LNCAP (cell line): Measurements from ENCODE around the gene PTGR3.

Experiments
- TF ChIP-seq, protein P1 (sequence below): fragments of 450-650 bp; IDR thresholded peaks from 2 replicates; pipeline ENCODE4 v1.5.1; 2017; ENCODE audit warnings: mild to moderate bottlenecking

PTGR3 gene

DNA sequence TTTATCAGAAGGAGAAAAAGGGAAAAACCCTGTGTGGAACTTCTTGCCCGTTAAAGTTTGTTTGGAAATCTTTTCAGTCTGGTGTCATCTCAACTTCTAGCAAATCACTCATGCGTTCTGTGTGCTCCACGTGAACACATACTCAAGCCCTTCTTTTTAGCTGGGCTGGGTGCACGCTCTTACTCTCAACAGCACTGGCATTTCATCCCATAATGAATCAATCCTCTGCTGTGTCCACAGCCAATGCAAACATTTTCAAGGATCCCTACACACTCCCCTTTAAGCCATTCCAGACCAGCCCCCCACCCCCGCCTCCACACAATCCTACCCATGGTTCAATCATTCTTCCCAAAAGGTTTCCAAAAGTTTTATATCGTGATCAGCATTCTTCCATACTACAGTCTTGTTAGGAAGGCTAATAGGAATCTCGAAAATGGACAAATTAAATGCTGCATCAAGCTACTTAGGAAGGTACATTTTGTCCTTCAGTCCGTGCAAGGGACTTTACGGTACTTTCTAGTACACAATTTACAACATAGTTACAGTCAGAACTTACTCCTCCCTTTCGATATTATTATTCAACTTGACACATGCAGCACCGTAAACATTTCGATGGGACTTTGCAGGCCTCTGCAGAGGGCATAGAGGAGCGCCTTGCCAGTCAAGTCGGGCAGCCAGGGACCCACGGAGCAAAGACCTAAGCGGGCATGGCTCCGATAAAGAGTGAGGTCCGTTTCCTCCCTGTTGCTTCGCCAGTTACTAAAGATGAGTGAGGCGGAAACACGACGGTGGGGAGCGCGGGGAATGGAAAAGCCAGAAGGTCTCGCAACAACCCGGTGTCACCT, 1.4 kb downstream of the PTGR3 start:
- TF ChIP-seq, protein P1, sequence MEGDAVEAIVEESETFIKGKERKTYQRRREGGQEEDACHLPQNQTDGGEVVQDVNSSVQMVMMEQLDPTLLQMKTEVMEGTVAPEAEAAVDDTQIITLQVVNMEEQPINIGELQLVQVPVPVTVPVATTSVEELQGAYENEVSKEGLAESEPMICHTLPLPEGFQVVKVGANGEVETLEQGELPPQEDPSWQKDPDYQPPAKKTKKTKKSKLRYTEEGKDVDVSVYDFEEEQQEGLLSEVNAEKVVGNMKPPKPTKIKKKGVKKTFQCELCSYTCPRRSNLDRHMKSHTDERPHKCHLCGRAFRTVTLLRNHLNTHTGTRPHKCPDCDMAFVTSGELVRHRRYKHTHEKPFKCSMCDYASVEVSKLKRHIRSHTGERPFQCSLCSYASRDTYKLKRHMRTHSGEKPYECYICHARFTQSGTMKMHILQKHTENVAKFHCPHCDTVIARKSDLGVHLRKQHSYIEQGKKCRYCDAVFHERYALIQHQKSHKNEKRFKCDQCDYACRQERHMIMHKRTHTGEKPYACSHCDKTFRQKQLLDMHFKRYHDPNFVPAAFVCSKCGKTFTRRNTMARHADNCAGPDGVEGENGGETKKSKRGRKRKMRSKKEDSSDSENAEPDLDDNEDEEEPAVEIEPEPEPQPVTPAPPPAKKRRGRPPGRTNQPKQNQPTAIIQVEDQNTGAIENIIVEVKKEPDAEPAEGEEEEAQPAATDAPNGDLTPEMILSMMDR, result no peak

DNA sequence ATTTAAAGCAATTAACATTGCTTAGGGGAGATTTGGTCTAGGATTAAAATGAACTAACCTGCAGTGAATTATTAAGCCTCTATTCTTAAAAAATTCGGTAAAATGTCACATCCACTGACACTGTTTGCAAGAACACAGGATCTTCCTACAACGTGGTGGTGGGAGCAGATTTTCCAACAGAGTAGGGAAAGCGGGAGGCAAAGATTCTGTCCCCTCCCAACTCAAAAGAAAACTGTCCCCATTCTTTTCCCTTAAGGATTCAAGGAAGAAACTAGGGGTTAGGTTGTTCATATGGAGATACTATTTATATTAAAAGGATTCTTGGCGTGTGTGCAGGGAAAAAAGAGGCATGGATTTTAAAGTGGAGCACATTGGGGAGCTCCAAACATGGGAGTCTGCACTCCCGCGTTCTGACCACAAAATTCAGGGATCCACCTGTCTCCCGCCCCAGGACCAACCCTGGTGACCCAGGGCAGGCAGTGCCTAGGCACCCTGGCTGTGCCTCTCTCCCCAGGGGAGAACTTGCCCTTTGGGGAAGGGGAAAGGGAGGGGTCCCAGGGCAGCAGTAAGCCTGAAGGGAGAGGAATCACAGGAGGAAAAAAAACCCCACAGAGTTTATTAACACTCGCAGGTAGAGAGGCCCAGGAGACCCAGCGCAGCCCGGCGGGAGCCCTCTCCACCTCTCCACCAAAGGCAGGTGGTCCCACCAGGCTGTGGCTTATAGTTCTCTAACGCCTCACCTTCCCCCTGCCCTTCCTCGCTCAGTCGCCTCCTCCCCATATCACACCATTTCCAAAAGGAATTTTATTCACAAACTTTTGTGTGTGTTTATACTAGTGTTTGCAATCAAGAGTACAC, 2.3 kb downstream of the PTGR3 start:
- TF ChIP-seq, protein P1, result no peak

- TF ChIP-seq, protein P1, result no peak
Observed at GRCh38 chr18:75205514-75206132, 3.3 kb downstream of the PTGR3 start.

DNA sequence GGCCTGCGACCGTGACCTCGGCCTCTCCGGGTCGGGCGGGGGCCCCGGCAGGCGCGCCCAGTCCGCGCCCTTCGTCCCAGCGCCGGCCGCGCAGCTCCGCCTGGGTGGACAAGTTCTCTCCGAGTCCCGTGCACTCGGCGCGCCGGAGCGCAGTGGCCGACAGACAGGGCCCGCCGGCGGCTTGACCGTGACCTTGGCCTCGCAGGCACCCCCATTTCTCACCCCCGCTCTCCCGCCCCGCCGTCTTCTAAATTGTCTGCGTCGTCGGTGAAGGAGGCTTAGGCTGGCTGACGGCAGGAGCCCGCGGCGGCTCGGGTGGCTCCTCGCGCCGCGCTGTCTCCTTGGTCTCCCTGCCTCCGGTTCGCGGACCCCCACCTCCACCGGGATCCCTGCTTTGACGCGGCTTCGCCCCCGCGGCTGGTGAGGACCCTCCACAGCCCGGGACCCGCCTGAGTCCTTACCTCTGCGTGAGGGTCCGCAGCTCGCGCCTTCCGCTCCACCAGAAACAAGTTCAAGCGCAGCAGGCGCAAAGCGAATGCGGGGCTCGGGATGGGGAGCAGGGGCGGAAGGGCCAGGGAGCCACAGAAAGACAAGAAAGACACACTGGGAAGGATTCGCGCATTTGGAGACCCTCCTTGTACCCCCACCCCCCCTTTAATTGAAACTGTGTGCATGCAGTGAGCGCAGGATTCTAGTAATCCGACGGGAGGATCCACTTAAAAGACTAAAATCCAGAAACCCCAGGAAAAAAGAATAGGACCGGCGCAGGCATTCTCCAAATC, 4.0 kb downstream of the PTGR3 start:
- TF ChIP-seq, protein P1, result no peak

- TF ChIP-seq, protein P1, result no peak
Observed at GRCh38 chr18:75204269-75204731, 4.6 kb downstream of the PTGR3 start.

- TF ChIP-seq, protein P1, result no peak
Observed at GRCh38 chr18:75203416-75204268, 5.3 kb downstream of the PTGR3 start.
